Measurements from ENCODE around the gene SEPTIN7.

GRCh38 chr7:35846816-35847412 lies 46.1 kb downstream of the SEPTIN7 start:
- no peak for TF ChIP-seq CTCF (optimal IDR thresholded peaks at IDR 0.05 in 1 of 3, IDR thresholded peaks at IDR 0.05 in 1 of 3, conservative IDR thresholded peaks at IDR 0.05 in 1 of 3; ENCODE audit: extremely low read depth in 1 of 3, insufficient read depth in 2 of 3, low read length in 3 of 3)
- TF ChIP-seq EZH2 (IDR thresholded peaks at IDR 0.05; ENCODE audit: low read length), result no peak

Measured in keratinocyte (primary cell).